AG09309 (cell line): ENCODE results near the gene SMAD2.

Experiments
- DNase-seq: peaks from one replicate; pipeline ENCODE4 v3.0.0-alpha.2; 2010; ENCODE audit warnings: low read depth
- H3K4me3 ChIP-seq: 2 replicates; pipeline ENCODE4 v1.5.1; 2011; ENCODE audit warnings: mild to moderate bottlenecking, low read depth, low read length, moderate library complexity; ENCODE audit not compliant: control insufficient read depth
- TF ChIP-seq, protein P1 (sequence below): IDR thresholded peaks from 2 replicates; pipeline ENCODE4 v1.5.1; 2011; ENCODE audit warnings: mild to moderate bottlenecking, low read depth, low read length, inconsistent platforms; ENCODE audit not compliant: insufficient read depth, control insufficient read depth; ENCODE audit errors: missing control alignments

SMAD2 gene

DNA sequence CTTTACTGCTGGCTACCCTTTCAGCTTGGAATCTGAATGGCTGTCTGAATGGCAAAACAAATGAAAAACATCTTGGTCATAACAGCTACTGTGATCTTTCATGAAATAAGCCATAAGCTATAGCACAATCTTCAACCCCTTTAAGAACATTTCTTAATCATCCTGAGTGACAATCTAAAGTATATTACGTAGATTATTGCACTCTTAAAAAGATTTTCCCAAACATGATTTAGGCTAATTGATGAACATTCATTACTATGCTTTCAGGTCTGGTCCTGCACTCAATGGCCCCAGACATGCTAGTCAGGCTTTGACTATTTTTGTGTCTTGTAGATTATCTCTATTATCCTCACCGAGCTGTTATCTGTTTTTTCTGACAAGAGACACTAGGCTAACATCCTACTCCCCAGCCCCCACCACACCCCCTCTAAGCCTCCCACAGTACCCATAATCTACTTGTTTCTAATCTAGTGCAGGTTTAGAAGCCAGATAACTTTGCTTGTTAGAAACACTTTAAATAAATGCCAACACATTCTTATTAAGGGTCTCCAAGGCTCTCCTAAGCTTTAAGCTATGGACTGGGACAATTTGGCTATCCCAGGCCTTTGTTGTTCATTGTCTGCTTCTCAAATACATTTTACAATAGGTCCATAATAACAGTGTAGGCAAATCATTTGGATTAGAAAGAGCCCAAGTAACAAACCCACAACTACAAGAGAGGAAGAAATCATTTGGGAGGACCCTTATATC is 4.2 kb downstream of the SMAD2 start:
- DNase-seq, result no peak
- no peak overlapping the region for H3K4me3 ChIP-seq

DNA sequence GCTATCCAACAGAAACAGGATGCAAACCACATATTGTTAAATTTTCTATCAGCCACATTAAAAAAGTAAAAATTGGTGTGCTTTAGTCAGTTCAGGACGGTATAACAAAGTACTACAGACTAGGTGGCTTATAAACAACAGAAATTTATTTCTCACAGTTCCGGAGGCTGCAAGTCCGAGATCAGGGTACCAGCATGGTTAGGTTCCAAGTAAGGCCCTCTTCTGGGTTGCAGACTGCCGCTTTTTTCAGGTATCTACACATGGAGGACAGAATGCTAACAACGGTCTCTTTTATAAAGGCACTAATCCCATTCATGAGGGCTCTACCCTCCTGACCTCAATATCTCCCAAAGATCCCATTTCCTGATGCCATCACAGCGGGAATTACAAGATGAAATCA is 10.5 kb downstream of the SMAD2 start:
- TF ChIP-seq, protein P1, sequence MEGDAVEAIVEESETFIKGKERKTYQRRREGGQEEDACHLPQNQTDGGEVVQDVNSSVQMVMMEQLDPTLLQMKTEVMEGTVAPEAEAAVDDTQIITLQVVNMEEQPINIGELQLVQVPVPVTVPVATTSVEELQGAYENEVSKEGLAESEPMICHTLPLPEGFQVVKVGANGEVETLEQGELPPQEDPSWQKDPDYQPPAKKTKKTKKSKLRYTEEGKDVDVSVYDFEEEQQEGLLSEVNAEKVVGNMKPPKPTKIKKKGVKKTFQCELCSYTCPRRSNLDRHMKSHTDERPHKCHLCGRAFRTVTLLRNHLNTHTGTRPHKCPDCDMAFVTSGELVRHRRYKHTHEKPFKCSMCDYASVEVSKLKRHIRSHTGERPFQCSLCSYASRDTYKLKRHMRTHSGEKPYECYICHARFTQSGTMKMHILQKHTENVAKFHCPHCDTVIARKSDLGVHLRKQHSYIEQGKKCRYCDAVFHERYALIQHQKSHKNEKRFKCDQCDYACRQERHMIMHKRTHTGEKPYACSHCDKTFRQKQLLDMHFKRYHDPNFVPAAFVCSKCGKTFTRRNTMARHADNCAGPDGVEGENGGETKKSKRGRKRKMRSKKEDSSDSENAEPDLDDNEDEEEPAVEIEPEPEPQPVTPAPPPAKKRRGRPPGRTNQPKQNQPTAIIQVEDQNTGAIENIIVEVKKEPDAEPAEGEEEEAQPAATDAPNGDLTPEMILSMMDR, result no peak
- no peak for DNase-seq
- no peak overlapping the region for H3K4me3 ChIP-seq

More for the DNA sequence above, 4.2 kb downstream of the SMAD2 start:
- TF ChIP-seq, protein P1, result no peak

DNA sequence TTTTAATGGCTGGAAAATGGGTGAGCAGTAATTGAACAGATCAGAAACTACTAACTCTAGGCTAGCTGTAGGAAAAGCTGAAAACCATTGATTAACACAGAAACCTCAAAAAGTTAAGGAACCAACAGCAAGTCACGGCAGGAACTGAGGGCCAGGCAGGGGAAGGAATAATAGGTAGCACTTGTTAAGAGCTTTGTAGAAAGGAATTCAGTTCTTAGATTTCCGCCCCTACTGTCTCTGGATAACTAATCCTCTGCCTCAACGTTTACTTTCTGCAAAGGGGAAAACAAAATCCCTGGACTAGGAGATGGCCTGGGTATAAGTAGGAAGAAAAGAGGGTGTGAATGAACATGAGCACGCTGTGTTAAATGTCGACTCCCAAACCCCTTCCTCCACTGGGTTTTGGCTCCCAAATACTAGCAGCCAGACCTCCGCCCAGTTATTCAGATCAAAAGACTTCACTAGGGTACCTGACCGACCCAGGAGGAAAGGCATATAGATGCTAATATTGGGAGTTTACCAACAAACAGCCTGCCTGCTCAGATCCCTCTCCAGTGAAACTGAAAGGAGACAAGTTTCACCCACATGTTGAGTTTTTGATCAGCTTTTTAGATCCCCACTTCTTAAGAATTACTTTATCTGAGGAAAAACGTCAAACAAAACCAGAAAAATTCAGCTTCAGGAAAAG is 12.4 kb downstream of the SMAD2 start:
- TF ChIP-seq, protein P1, result no peak
- DNase-seq, result no peak
- H3K4me3 ChIP-seq, result no peak overlapping the region

DNA sequence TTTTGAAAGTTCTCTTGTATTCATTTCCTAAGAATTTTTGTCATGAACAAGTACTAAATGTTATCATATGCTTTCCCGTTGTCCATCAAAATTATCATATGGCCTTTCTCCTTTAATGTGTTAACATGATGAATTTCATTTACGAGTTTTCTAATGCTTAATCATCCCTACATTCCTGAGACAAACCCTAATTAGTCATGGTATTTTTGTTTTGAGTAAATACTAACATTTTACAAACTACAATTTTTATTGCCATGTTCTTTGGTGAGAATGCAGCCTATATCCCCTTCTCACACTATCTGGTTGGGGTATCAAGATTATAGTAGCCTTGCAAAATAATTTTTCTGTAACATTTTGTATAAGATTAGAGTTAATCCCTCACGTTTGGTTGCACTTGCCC is 14.5 kb downstream of the SMAD2 start:
- TF ChIP-seq, protein P1, result no peak
- no peak overlapping the region for H3K4me3 ChIP-seq
- DNase-seq, result no peak

DNA sequence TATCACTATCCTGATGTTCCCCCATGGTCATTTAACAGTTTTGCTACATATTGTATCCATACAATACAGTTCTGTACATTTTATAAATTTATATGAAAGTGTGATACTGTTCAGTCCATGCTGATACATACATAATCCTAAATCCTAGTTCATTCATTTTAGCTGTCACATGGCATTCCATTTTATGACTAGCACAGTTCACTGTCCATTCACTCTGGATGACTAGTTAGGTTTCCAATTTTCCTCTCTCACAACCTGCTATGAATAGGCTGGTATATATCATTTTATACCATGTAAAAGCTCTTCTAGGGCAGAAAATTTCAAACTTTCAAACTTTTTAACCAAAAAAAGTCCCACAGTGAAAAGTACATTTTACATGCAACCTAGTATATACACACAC is 15.2 kb downstream of the SMAD2 start:
- H3K4me3 ChIP-seq, result no peak overlapping the region
- TF ChIP-seq, protein P1, result no peak
- no peak for DNase-seq

DNA sequence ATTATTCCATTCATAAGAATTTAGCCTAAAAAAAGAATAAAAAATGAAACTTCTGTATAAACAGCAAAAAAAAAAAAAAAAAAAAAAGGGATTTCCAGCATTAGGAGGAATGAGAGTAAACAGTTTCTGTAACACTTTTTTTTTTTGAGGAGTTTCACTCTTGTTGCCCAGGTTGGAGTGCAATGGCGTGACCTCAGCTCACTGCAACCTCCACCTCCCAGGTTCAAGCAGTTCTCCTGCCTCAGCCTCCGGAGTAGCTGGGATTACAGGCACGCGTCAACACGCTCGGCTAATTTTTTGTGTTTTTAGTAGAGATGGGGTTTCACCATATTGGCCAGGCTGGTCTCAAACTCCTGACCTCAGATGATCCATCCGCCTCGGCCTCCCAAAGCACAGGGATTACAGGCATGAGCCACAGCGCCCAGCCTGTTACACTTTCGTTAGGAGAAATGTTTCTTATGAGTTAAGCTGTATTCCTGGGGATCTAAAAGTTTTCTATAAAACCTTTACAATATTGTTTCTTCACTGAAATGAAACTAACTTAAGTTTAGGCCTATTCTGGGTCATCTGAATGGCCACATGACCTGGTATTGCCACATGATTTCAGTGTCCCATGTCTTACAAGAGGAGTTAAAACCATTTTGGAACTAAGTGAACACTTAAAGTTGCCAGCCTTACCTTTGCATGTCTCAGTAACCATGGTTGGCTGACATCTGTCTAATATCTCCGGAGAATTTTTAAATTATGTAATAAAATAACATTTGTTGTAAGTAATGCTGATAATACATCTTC is 17.5 kb downstream of the SMAD2 start:
- TF ChIP-seq, protein P1, result no peak
- no peak for DNase-seq
- no peak overlapping the region for H3K4me3 ChIP-seq
